Spinal cord (tissue), 10 donors: ENCODE results near the gene PRMT3. TPM values are rescaled to one million over a fixed set of nuclear protein-coding genes. Genes with fewer than 3 reads are reported as not detected.
A peak's percentile ranks its signal among the peaks of the same experiment; 100 is the strongest.

Experiments
- DNase-seq, 6 donors: peaks; one replicate each; pipeline versions ENCODE4 v3.0.0 to v3.0.0-alpha.2; 2013 to 2015; ENCODE audit warnings: low spot score in 6 of 6, low read depth in 4 of 6
- H3K27ac ChIP-seq: one replicate; pipeline ENCODE4 v1.5.1; 2013; ENCODE audit warnings: low read depth, low read length, control low read depth
- H3K27me3 ChIP-seq: one replicate; pipeline ENCODE4 v1.6.1; 2013; ENCODE audit warnings: low read length; ENCODE audit not compliant: control insufficient read depth, insufficient read depth
- H3K36me3 ChIP-seq: one replicate; pipeline ENCODE4 v1.6.1; 2013; ENCODE audit warnings: low read length; ENCODE audit not compliant: control insufficient read depth, insufficient read depth
- H3K4me1 ChIP-seq: one replicate; pipeline ENCODE4 v1.6.1; 2013; ENCODE audit warnings: low read length; ENCODE audit not compliant: control insufficient read depth, insufficient read depth
- H3K4me3 ChIP-seq: one replicate; pipeline ENCODE4 v1.5.1; 2013; ENCODE audit warnings: low read depth, low read length, control low read depth
- H3K9me3 ChIP-seq: one replicate; pipeline ENCODE4 v1.6.1; 2013; ENCODE audit warnings: low read length; ENCODE audit not compliant: control insufficient read depth, insufficient read depth
- WGBS: methylation state at CpG from one replicate; pipeline ENCODE4 v1.1.5; 2013; ENCODE audit warnings: missing lambda C conversion rate; ENCODE audit not compliant: insufficient coverage; 5-methylcytosine and 5-hydroxymethylcytosine counted together
- long read RNA-seq, 4 donors: transcript quantifications; one replicate each; lab custom pipeline, GENCODE V29; 2026
- polyA plus RNA-seq, 2 donors: library from polyadenylated mRNA; unstranded; fragments of 120-200 nt; gene quantifications; one replicate each; pipeline ENCODE4 v1.2.1, GENCODE V29; 2013; ENCODE audit not compliant: insufficient read length in 2 of 2
- total RNA-seq, 2 donors: library from RNA; depleted of rRNA in 1 of 2; stranded (reverse); fragments of 120-200 nt in 1 of 2; fragments of >200 nt in 1 of 2; gene quantifications; one replicate each; pipeline versions ENCODE4 v1.2.3 to v1.2.4, GENCODE V29; 2013 to 2014
- donor health status: healthy.

PRMT3 gene
- 10 to 100 TPM; 23.4 to 27.7 TPM for total RNA-seq
- polyA plus RNA-seq, result 10 to 100 TPM; 17.5 to 20.2 TPM
- long read RNA-seq, donor 1, full-length matches to known transcripts, result 14 of 14 reads
- long read RNA-seq, donor 1, partial matches to known transcripts, result 0 of 14 reads
- long read RNA-seq, donor 1, other reads (novel, unspliced or antisense), result 0 of 14 reads
- long read RNA-seq, donor 2, partial matches to known transcripts, result 0 of 2 reads
- long read RNA-seq, donor 2, other reads (novel, unspliced or antisense), result 0 of 2 reads
- long read RNA-seq, donor 3, full-length matches to known transcripts, result 4 of 4 reads
- long read RNA-seq, donor 3, partial matches to known transcripts, result 0 of 4 reads
- long read RNA-seq, donor 3, other reads (novel, unspliced or antisense), result 0 of 4 reads
- long read RNA-seq, donor 4, full-length matches to known transcripts, result 5 of 5 reads
- long read RNA-seq, donor 4, partial matches to known transcripts, result 0 of 5 reads
- long read RNA-seq, donor 4, other reads (novel, unspliced or antisense), result 0 of 5 reads

DNA sequence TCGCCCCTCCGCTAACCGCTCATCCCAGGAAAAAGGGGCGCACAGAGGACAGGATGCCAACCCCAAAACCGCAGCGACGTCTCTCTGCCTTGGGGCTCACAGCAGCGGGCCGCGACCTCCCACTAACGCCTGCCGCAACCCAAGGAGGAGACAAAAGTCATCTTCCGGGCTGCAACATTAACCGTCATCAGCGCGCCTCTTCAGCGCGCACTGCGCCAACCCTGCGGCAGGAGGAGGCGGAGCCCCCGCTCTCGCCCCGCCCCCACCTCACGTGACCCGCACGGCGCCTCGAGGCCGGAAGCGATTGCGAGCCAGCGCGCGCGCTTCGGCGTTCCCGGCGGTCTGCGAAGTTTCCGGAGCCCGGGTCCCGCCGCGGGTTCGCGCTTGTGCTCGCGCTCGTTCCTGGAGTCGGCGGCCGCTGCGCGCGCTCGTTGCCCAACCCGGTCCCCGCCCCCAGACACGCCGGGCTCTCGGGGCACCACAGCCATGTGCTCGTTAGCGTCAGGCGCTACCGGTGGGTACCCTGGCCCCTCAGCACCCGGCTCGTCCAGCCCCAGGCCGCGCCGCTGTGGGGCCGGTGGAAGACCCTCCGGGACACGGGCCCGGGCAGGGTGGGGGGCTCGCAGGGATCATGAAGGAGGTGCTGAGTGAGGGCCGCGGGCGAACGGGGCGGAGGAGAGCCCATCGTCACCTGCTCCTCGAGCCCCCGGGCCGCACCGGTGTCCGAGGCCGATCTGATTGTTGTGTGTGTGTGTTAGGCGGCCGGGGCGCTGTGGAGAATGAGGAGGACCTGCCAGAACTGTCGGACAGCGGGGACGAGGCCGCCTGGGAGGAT is at the start of gene PRMT3:
Gene PRMT3 (plus strand): TSS at position 456 of the 835 bp plus-strand sequence. CDS start 31 bp downstream, at position 487.
- under 1% methylated on average over 96 of the region's 96 CpGs for WGBS
- peak; percentile 90 to 99 (median 93) for DNase-seq
- H3K27ac ChIP-seq, result peak within 1 kb of the TSS; percentile 94

DNA sequence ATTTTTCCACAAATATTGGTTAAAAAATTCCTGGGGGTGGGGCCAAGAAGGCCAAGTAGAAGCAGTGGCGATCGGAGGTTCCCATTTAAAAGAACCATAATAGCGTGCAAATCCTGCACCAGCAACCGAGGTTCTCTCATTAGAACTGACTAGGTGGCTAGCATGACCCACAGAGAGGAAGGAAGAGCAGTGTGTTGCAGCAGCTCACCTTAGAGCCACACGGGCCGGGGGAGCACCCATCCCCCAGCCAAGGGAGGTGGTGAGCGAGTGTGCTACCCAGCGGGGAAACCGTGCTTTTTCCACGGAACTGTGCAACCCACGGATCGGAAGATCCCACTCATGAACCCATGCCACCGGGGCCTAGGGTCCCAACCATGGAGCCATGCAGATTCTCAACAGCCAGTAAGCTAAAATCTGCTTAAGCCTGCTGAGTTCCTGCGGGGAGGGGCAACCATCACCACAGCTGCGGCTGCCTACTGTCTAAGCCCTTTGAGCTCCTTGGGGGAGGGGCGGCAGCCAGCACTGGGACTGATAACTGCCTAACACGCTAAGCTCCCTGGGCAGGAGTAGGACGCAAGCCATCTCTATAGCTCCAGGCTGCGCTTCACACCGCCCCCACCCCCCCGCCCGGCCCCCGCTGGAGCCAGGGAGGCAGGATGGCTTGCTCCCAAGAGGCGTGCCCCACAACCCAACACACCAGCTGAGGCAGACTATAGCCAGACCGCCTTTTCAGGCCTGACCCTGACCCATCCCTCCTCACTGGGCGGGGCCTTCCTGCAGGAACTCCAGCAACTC is 45.0 kb upstream of the PRMT3 start:
- DNase-seq, result peak in 1 of 6 donors; percentile 28
- Histone ChIP-seq H3K27ac (no peak overlapping the region), H3K4me3 (no peak overlapping the region), H3K4me1 (peaks cover 5% of the 10 kb centered on the region), H3K27me3 (peaks cover 44% of the 10 kb centered on the region), H3K36me3 (no peaks in the 10 kb centered on the region), H3K9me3 (no peaks in the 10 kb centered on the region)
- 23% methylated on average over 21 of the region's 26 CpGs for WGBS

More for the DNA sequence above, at the start of gene PRMT3:
- Histone ChIP-seq H3K36me3 (no peaks in the 10 kb centered on the region), H3K4me1 (peaks cover 13% of the 10 kb centered on the region), H3K9me3 (no peaks in the 10 kb centered on the region), H3K27me3 (no peaks in the 10 kb centered on the region), H3K4me3 (peak within 1 kb of the TSS; percentile 94)

DNA sequence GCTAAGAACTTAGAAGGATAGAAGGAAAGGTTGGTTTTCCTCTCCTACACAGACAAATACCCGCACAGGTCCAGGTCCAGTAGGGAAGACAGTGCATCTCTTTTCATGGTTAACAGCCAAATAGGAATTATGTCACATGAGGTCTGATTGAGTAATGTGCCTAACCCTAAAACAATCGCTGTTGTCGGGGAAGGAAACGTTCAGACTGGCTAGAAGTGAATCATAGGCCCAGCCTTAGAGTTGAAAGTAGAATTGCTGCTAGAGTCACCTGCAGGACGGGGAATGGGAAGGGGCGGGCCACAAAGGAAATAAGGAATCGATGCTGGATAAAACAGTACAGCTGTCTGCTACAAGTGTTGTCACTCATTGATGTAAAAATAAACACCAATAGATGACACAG is 36.4 kb upstream of the PRMT3 start:
- Histone ChIP-seq H3K36me3 (no peaks in the 10 kb centered on the region), H3K9me3 (no peaks in the 10 kb centered on the region), H3K27me3 (peaks cover 31% of the 10 kb centered on the region), H3K4me3 (no peak overlapping the region), H3K27ac (no peak overlapping the region), H3K4me1 (no peaks in the 10 kb centered on the region)
- WGBS, result 71% methylated on average over 6 of the region's 7 CpGs
- no peak for DNase-seq

DNA sequence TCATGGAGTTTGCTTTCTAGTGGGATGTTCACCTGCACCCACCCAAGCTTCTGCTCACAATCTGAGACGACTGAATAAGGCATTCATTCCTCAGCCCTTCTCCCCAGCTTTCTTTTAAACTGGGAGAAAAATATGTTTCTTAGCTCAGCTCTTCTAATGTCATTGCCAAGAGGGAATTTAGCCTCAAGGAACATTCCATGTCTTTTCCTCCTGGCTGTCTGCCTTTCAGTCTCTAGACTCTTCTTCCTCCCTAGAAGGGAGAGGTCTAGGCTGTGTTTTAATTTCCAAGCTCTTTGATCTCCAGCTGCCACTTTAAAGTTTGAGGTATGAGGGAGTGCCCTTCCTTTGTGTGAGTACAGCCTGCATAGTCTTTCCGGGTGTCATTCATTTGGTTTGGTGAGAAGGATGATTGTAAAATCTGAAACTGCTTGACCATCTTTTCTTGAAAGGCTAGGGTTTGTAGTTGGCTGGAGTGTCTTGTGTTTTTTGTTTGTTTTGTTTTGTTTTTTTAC is 35.7 kb upstream of the PRMT3 start:
- Histone ChIP-seq H3K27ac (no peak overlapping the region), H3K36me3 (no peaks in the 10 kb centered on the region), H3K27me3 (peaks cover 38% of the 10 kb centered on the region), H3K9me3 (no peaks in the 10 kb centered on the region), H3K4me3 (no peak overlapping the region), H3K4me1 (no peaks in the 10 kb centered on the region)
- DNase-seq, result no peak
- 50% methylated on average over 1 of the region's 2 CpGs for WGBS

DNA sequence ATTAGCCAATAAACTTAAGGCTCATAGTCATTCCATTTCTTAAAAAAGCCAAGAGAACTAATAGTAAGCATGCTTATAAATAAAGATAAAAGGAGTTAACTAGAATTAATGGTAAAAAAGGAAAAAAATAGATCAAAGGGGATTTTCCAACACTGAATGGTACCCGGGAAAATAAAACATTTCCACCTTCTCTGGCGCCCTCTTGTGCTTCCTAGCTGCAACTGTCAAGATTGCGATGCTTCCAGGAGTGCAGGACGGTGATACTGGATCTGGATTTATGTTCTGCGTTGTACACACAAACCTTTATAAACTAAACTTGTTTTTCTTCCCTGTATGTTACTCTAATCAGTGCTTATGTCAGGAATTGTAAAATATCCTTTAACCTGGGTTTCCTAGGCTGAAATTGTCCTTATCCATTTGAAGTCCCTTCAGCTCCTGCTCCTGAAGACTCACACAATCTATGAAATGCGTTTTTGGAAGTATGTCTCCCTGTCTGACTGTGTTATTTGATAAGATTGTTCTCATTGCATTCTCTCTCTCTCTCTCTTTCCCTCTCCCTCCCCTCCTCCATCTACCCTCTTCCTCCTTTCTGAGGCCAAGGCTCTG is 33.6 kb upstream of the PRMT3 start:
- H3K27me3 ChIP-seq, result peaks cover 50% of the 10 kb centered on the region
- DNase-seq, result peak in 4 of 6 donors; percentile 22 to 88 (median 60)
- H3K27ac ChIP-seq, result no peak overlapping the region
- WGBS, result 0% methylated on average over 3 of the region's 6 CpGs
- no peak overlapping the region for H3K4me3 ChIP-seq
- no peaks in the 10 kb centered on the region for H3K4me1 ChIP-seq
- H3K36me3 ChIP-seq, result no peaks in the 10 kb centered on the region
- H3K9me3 ChIP-seq, result no peaks in the 10 kb centered on the region

DNA sequence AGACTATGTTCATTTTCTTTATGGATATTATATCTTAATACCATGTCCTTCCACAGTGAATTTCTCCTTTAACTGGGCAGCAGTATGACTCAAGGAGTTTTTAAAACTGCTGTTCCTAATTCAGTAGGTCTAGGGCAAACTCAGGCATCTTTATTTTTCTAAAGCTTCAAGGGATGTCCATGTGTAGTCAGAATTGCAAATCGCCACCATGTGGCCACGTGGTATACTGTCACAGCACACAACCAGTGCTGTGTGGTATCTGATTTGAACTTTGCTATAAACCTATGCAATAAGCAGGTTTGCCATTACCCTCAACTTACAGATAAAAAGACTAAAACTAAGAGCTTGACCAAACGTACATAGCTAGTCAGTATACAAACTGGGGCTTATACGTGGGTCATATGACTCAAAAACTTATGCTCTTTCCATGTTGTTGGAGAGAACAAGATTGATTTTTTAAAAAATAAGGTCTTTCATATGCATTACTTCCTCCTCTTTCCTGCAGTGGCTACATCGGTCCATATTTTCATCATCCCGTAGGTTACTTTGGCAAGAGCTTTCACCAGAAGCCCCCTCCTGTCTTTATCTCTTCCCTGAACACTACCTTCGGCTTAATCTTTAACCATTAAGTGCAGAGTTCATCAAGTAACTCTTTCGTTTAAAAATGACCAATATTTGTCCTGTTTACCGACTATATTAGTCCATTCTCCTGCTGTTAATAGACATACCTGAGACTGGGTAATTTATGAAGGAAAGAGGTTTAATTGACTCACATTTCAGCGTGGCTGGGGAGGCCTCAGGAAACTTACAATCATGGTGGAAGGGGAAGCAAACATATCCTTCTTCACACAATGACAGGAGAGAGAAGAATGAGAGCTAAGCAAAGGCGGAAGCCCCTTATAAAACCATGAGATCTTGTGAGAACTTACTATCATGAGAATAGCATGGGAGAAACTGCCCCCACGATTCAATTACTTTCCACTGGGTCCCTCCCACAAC is 32.0 kb upstream of the PRMT3 start:
- H3K27ac ChIP-seq, result no peak overlapping the region
- H3K4me1 ChIP-seq, result no peaks in the 10 kb centered on the region
- no peaks in the 10 kb centered on the region for H3K9me3 ChIP-seq
- H3K4me3 ChIP-seq, result no peak overlapping the region
- peaks cover 56% of the 10 kb centered on the region for H3K27me3 ChIP-seq
- no peaks in the 10 kb centered on the region for H3K36me3 ChIP-seq
- 59% methylated on average over 5 of the region's 12 CpGs for WGBS
- peak in 2 of 6 donors; percentile 64 to 84 for DNase-seq

DNA sequence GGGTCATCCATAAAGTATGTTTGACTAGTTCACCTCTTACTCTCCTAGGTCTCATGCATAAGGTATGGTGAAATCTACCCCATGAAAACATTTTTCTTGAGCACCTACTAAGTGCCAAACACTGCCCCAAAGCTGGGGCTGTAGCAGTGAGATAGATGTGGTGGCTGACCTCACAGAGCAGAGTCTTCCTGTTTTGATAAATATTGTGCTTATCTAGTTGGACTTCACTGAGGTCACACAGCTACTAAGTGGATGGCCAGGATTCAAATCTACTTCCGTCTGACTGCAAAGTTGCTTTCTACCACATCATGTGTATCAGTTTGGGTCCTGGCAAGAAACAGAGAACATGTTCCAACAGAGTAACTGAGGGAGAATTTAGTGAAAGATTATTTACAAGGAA is 30.4 kb upstream of the PRMT3 start:
- Histone ChIP-seq H3K36me3 (no peaks in the 10 kb centered on the region), H3K27me3 (peaks cover 46% of the 10 kb centered on the region), H3K4me3 (no peak overlapping the region), H3K9me3 (no peaks in the 10 kb centered on the region), H3K4me1 (no peaks in the 10 kb centered on the region), H3K27ac (no peak overlapping the region)
- 80% methylated on average over 1 of the region's 1 CpG for WGBS
- no peak for DNase-seq

DNA sequence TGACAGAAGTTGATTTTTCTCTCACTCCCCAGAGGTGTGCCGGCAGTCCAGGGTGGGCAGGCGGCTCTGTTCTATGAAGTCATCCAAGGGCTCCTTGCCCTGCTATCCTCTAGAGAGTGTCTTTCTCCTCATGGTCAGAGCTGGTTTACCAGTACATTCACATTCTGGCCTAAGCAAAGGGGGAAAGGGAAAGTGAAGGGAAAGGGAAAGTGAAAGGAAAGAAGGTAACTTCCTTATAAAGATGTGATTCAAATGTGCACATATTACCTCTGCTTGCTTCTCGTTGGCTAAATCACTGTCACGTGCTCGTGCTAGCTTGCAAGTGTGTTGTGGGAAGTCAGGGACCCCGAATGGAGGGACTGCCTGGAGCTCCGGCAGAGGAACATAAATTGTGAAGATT is 26.9 kb upstream of the PRMT3 start:
- no peaks in the 10 kb centered on the region for H3K9me3 ChIP-seq
- no peaks in the 10 kb centered on the region for H3K36me3 ChIP-seq
- no peak for DNase-seq
- no peak overlapping the region for H3K27ac ChIP-seq
- 93% methylated on average over 2 of the region's 7 CpGs for WGBS
- no peak overlapping the region for H3K4me3 ChIP-seq
- peaks cover 13% of the 10 kb centered on the region for H3K4me1 ChIP-seq
- H3K27me3 ChIP-seq, result peaks cover 43% of the 10 kb centered on the region
